Mesenchymal stem cell (in vitro differentiated cells and primary cell): ENCODE data around the gene HMGCLL1.

Experiments used
- DNase-seq: peaks from one replicate; pipeline ENCODE4 v3.0.0-alpha.2; 2013
- H2AFZ ChIP-seq: one replicate; pipeline ENCODE4 v1.6.1; 2013; ENCODE audit warnings: low read depth, mild to moderate bottlenecking, control low read depth, inconsistent platforms, low read length, moderate library complexity
- H2AK5ac ChIP-seq: 2 replicates; pipeline ENCODE4 v1.6.1; 2013; ENCODE audit warnings: low read length, moderate library complexity, mild to moderate bottlenecking, inconsistent platforms; ENCODE audit not compliant: severe bottlenecking
- H2BK120ac ChIP-seq: one replicate; pipeline ENCODE4 v1.6.1; 2013; ENCODE audit warnings: low read depth, mild to moderate bottlenecking, inconsistent platforms, low read length, moderate library complexity
- H2BK12ac ChIP-seq, 2 experiments: one replicate each; pipeline ENCODE4 v1.6.1; 2013; ENCODE audit warnings: inconsistent platforms in 2 of 2, low read length in 2 of 2, mild to moderate bottlenecking in 2 of 2, moderate library complexity in 2 of 2, control low read depth in 1 of 2
- H2BK15ac ChIP-seq: one replicate; pipeline ENCODE4 v1.6.1; 2013; ENCODE audit warnings: mild to moderate bottlenecking, low read depth, inconsistent platforms; ENCODE audit not compliant: poor library complexity, severe bottlenecking
- H2BK5ac ChIP-seq: 2 replicates; pipeline ENCODE4 v1.6.1; 2013; ENCODE audit warnings: low read depth, mild to moderate bottlenecking, low read length, control low read depth, inconsistent platforms; ENCODE audit not compliant: poor library complexity, severe bottlenecking
- H3K14ac ChIP-seq, 2 experiments: one replicate each; pipeline ENCODE4 v1.6.1; 2013; ENCODE audit warnings: inconsistent platforms in 2 of 2, low read length in 2 of 2, control low read depth in 1 of 2, mild to moderate bottlenecking in 1 of 2, moderate library complexity in 1 of 2
- H3K18ac ChIP-seq, 2 experiments: one replicate each; pipeline ENCODE4 v1.6.1; 2013; ENCODE audit warnings: inconsistent platforms in 2 of 2, low read length in 2 of 2, control low read depth in 1 of 2, low read depth in 1 of 2, mild to moderate bottlenecking in 1 of 2
- H3K23ac ChIP-seq, 2 experiments: one replicate each; pipeline ENCODE4 v1.6.1; 2013; ENCODE audit warnings: inconsistent platforms in 2 of 2, low read length in 2 of 2, mild to moderate bottlenecking in 2 of 2, moderate library complexity in 2 of 2, control low read depth in 1 of 2
- H3K27ac ChIP-seq: 2 replicates; pipeline ENCODE4 v1.5.1; 2013; ENCODE audit warnings: mild to moderate bottlenecking, moderate library complexity, low read length, control low read depth, inconsistent platforms; ENCODE audit not compliant: poor library complexity, severe bottlenecking
- H3K27me3 ChIP-seq, 2 experiments: 2 replicates each; pipeline versions ENCODE4 v1.6.1 to v1.7.0; 2013; ENCODE audit warnings: low read length in 2 of 2, mild to moderate bottlenecking in 2 of 2, moderate library complexity in 2 of 2, control low read depth in 1 of 2, inconsistent platforms in 1 of 2; ENCODE audit not compliant: control insufficient read depth in 1 of 2, insufficient read depth in 1 of 2
- H3K36me3 ChIP-seq, 2 experiments: 2 replicates each; pipeline versions ENCODE4 v1.6.1 to v1.7.0; 2013; ENCODE audit warnings: low read length in 2 of 2, control low read depth in 1 of 2, inconsistent platforms in 1 of 2, low read depth in 1 of 2, mild to moderate bottlenecking in 1 of 2; ENCODE audit not compliant: insufficient read depth in 2 of 2, control insufficient read depth in 1 of 2
- H3K4ac ChIP-seq, 2 experiments: one replicate each; pipeline ENCODE4 v1.6.1; 2013; ENCODE audit warnings: inconsistent platforms in 2 of 2, low read length in 2 of 2, mild to moderate bottlenecking in 2 of 2, moderate library complexity in 2 of 2, control low read depth in 1 of 2, low read depth in 1 of 2
- H3K4me1 ChIP-seq: 2 replicates; pipeline ENCODE4 v1.6.1; 2013; ENCODE audit warnings: low read depth, low read length, control low read depth; ENCODE audit not compliant: control insufficient read depth, insufficient read depth
- H3K4me2 ChIP-seq: 2 replicates; pipeline ENCODE4 v1.6.1; 2013; ENCODE audit warnings: low read length, mild to moderate bottlenecking, inconsistent platforms; ENCODE audit not compliant: poor library complexity, severe bottlenecking
- H3K4me3 ChIP-seq, 2 experiments: 2 replicates each; pipeline versions ENCODE4 v1.5.1 to v1.7.0; 2013; ENCODE audit warnings: low read length in 2 of 2, mild to moderate bottlenecking in 2 of 2, control low read depth in 1 of 2, low read depth in 1 of 2; ENCODE audit not compliant: insufficient read depth in 1 of 2
- H3K79me1 ChIP-seq: replicated peaks from 2 replicates; pipeline ENCODE4 v1.6.1; 2013; ENCODE audit warnings: mild to moderate bottlenecking, control low read depth, low read length, inconsistent platforms; ENCODE audit not compliant: poor library complexity, severe bottlenecking
- H3K9ac ChIP-seq: 2 replicates; pipeline ENCODE4 v1.7.0; 2013; ENCODE audit warnings: mild to moderate bottlenecking, low read length, moderate library complexity
- H3K9me3 ChIP-seq: 2 replicates; pipeline ENCODE4 v1.7.0; 2013; ENCODE audit warnings: mild to moderate bottlenecking, low read length; ENCODE audit not compliant: control insufficient read depth
- H4K8ac ChIP-seq: one replicate; pipeline ENCODE4 v1.6.1; 2013; ENCODE audit warnings: inconsistent platforms, mild to moderate bottlenecking, low read length, moderate library complexity
- H4K91ac ChIP-seq: one replicate; pipeline ENCODE4 v1.6.1; 2013; ENCODE audit warnings: mild to moderate bottlenecking, low read length, inconsistent platforms
- WGBS: methylation state at CpG from one replicate; pipeline ENCODE4 v1.1.7; 2013; ENCODE audit warnings: mixed read lengths; 5-methylcytosine and 5-hydroxymethylcytosine counted together

HMGCLL1 gene

DNA sequence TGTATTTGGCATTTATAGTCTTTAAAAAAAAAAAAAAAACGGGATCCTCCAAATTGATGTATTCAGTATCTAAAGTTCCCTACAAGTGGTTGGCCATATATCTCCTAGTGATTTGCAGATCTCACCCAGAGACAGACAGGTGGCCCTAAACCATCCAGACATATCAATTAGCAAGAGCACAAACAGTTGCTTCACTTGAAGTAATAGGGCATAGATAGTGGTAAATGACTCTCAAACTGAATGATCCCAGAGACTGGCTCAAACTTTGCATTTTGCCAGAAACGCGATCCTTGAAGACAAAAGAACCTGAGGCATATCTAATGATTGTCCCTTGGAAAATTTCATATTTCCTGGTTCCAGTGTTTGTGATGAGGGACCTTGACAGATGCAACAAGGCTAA, 54.6 kb downstream of the HMGCLL1 start:
- Histone ChIP-seq H2BK5ac (no peak overlapping the region), H3K9ac (no peak overlapping the region), H2BK15ac (no peak overlapping the region), H3K23ac (no peak overlapping the region), H3K79me1 (no peaks in the 10 kb centered on the region), H2AFZ (no peak overlapping the region), H3K27ac (no peak overlapping the region), H2BK120ac (no peak overlapping the region), H2AK5ac (no peak overlapping the region), H3K4me1 (no peaks in the 10 kb centered on the region), H3K18ac (no peak overlapping the region), H3K4ac (no peak overlapping the region), H3K27me3 (no peaks in the 10 kb centered on the region), H4K8ac (no peak overlapping the region), H3K4me3 (no peak overlapping the region), H2BK12ac (no peak overlapping the region), H3K9me3 (no peaks in the 10 kb centered on the region), H3K4me2 (no peak overlapping the region), H4K91ac (no peak overlapping the region), H3K14ac (no peak overlapping the region), H3K36me3 (no peaks in the 10 kb centered on the region)
- WGBS: 94% methylated on average over 2 of the region's 3 CpGs
- DNase-seq: no peak

DNA sequence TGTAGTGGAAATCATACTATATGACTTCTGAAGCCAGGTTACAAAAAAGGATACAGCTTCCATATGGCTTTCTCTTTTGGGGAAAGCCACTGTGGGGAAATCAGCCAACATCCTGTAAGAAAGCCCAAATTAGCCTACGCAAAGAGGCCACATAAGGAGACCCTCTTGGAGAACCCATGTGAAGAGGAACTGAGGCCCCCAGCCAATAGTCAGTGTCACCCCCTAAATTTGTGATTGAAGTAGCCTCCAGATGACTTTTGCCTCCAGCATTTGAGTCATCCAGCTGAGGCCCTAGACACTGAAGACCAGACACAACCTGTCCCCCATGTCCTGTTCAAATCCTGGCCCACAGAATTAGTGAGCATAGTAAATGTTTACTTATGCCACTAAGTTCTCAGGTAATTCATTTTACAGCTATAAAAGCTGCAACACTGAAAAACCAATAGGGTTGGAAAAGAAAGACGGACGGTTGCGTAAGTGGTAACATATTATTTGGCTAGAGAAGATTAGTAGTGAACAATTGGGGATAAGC, 60.4 kb downstream of the HMGCLL1 start:
- Histone ChIP-seq H3K18ac (no peak overlapping the region), H3K9ac (no peak overlapping the region), H2BK12ac (no peak overlapping the region), H2BK5ac (no peak overlapping the region), H2AK5ac (no peak overlapping the region), H3K23ac (no peak overlapping the region), H3K4ac (no peak overlapping the region), H3K79me1 (no peaks in the 10 kb centered on the region), H4K91ac (no peak overlapping the region), H3K27ac (no peak overlapping the region), H2BK15ac (no peak overlapping the region), H3K4me2 (no peak overlapping the region), H3K4me3 (no peak overlapping the region), H4K8ac (no peak overlapping the region), H3K36me3 (no peaks in the 10 kb centered on the region), H3K9me3 (no peaks in the 10 kb centered on the region), H3K27me3 (no peaks in the 10 kb centered on the region), H2AFZ (no peak overlapping the region), H3K14ac (no peak overlapping the region), H2BK120ac (no peak overlapping the region), H3K4me1 (no peaks in the 10 kb centered on the region)
- no peak for DNase-seq
- WGBS: 99% methylated on average over 4 of the region's 4 CpGs

DNA sequence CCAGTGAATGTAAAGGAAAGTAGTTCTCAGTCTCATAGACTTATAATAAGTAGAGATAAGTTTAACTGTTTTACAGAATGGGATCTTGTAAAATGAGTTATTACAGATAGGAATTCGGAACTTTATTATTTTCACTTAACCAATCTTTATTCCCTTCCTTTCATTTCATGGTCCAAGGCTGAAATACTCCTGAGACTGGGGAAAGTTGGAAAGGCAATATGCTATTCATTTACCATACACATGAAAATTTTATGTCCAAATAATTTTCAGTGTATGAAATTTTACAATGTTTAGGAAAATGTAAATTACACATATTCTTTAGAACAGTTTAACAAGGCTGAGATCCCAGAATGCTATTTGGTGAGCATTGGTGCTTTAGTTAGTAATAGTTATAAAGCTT, 62.3 kb downstream of the HMGCLL1 start:
- Histone ChIP-seq H3K23ac (no peak overlapping the region), H2AK5ac (no peak overlapping the region), H3K4me2 (no peak overlapping the region), H3K27me3 (no peaks in the 10 kb centered on the region), H3K4me1 (no peaks in the 10 kb centered on the region), H4K8ac (no peak overlapping the region), H3K27ac (no peak overlapping the region), H3K18ac (no peak overlapping the region), H3K14ac (no peak overlapping the region), H3K4ac (no peak overlapping the region), H3K36me3 (no peaks in the 10 kb centered on the region), H2AFZ (no peak overlapping the region), H2BK12ac (no peak overlapping the region), H3K9ac (no peak overlapping the region), H2BK15ac (no peak overlapping the region), H3K4me3 (no peak overlapping the region), H4K91ac (no peak overlapping the region), H3K79me1 (no peaks in the 10 kb centered on the region), H2BK120ac (no peak overlapping the region), H2BK5ac (no peak overlapping the region), H3K9me3 (no peaks in the 10 kb centered on the region)
- WGBS: no CpG with 5 or more reads among the region's 1 CpG
- no peak for DNase-seq

DNA sequence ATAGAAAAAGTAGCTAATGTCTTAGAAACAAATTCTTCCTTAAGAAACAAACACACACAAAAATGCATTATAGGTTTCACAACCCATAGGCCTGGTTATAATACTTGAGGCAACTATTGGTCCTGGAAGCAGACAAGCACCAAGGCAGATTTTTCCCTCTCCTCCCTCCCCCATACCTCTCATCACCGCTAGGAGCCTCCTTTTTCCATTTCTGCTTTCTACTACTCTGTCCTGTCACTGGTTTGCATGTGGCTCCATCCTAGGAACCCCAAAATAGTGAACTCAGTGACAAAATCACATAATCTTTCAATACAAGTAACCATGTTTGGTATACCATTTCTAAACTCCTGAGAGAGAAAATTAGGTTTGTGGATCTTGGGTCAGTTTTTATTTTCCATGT, 66.1 kb downstream of the HMGCLL1 start:
- no peak overlapping the region for H3K18ac ChIP-seq

More for the DNA sequence above, 66.1 kb downstream of the HMGCLL1 start:
- H3K4me1 ChIP-seq: no peaks in the 10 kb centered on the region
- H2BK15ac ChIP-seq: no peak overlapping the region
- no peak overlapping the region for H3K4me2 ChIP-seq
- DNase-seq: no peak
- H2AK5ac ChIP-seq: no peak overlapping the region
- H3K4me3 ChIP-seq: no peak overlapping the region
- H3K23ac ChIP-seq: no peak overlapping the region
- no peak overlapping the region for H3K4ac ChIP-seq
- no peak overlapping the region for H4K8ac ChIP-seq
- no peak overlapping the region for H2AFZ ChIP-seq
- no peak overlapping the region for H4K91ac ChIP-seq
- no peak overlapping the region for H3K9ac ChIP-seq
- WGBS: 87% methylated on average over 1 of the region's 1 CpG
- H3K9me3 ChIP-seq: no peaks in the 10 kb centered on the region
- H2BK120ac ChIP-seq: no peak overlapping the region
- H3K36me3 ChIP-seq: no peaks in the 10 kb centered on the region
- H3K27ac ChIP-seq: no peak overlapping the region
- no peaks in the 10 kb centered on the region for H3K79me1 ChIP-seq
- no peaks in the 10 kb centered on the region for H3K27me3 ChIP-seq
- no peak overlapping the region for H2BK5ac ChIP-seq
- no peak overlapping the region for H3K14ac ChIP-seq
- no peak overlapping the region for H2BK12ac ChIP-seq
